ENCODE data around the gene PYHIN1. TPM values are rescaled to one million over a fixed set of nuclear protein-coding genes. Genes with fewer than 3 reads are reported as not detected.

The PYHIN1 gene
- total and polyA plus RNA-seq, 2 of the 4 experiments (the other 2 are of a cell fraction): not detected

- H3K56ac ChIP-seq (ENCODE audit: extremely low read depth, insufficient read depth, low read length): no peak overlapping the region
- no peak overlapping the region for H3K14ac ChIP-seq (replicated peaks; ENCODE audit: low read depth, low read length)
- no peak overlapping the region for H2AK5ac ChIP-seq (ENCODE audit: low read depth, low read length)
- peaks cover 25% of the 10 kb centered on the region for H3K36me3 ChIP-seq (ENCODE audit: control insufficient read depth, insufficient read depth, low read length)
- H3K4me2 ChIP-seq (ENCODE audit: low read depth, low read length): no peak overlapping the region
- in situ Hi-C loops (cut with MboI; ENCODE audit: low sequenced_read_pairs) (no loop called here), intact Hi-C loops (cut with micrococcal nuclease) (no loop called here), dilution Hi-C loops (cut with HindIII; ENCODE audit: low sequenced_read_pairs, unreplicated experiment) (no loop called here)
- no peak overlapping the region for H3K4ac ChIP-seq (ENCODE audit: low read depth, low read length)
- POLR2A ChIA-PET (ENCODE audit: unreplicated experiment): no interaction called here
- no peak for DNase-seq
- no peak overlapping the region for H2BK20ac ChIP-seq (ENCODE audit: low read depth, low read length)
- H3K4me3 ChIP-seq (ENCODE audit: insufficient read depth, low read depth, low read length): no peak overlapping the region
- H3K9me3 ChIP-seq (ENCODE audit: control insufficient read depth, insufficient read depth, low read length): no peaks in the 10 kb centered on the region
- peaks cover 5% of the 10 kb centered on the region; the same call in 1 of the 2 replicates for H3K9me1 ChIP-seq (ENCODE audit: insufficient read depth, low read length)
- ATAC-seq (ENCODE audit: low read depth): no peak
- H2BK120ac ChIP-seq (ENCODE audit: low read depth, low read length): no peak overlapping the region
- H3K27ac ChIP-seq (ENCODE audit: insufficient read depth, low read length): no peak overlapping the region
- TF ChIP-seq CHD1 (IDR thresholded peaks at IDR 0.05; ENCODE audit: low read depth, low read length) (no peak), SMC3 (IDR thresholded peaks at IDR 0.05; ENCODE audit: low read depth, low read length) (no peak), RAD21 (IDR thresholded peaks at IDR 0.05; ENCODE audit: low read length) (no peak), BHLHE40 (IDR thresholded peaks at IDR 0.05; ENCODE audit: low read depth, low read length) (no peak), RCOR1 (IDR thresholded peaks at IDR 0.05; ENCODE audit: insufficient replicate concordance, low read length) (no peak), USF2 (IDR thresholded peaks at IDR 0.05; ENCODE audit: low read depth, low read length) (no peak), CTCF (conservative IDR thresholded peaks at IDR 0.05; ENCODE audit: low read depth, low read length) (no peak), MAFK (IDR thresholded peaks at IDR 0.05; ENCODE audit: low read depth, low read length) (no peak), POLR2A (IDR thresholded peaks at IDR 0.05; ENCODE audit: low read depth, low read length) (no peak), FOS (IDR thresholded peaks at IDR 0.05; ENCODE audit: low read depth, low read length) (no peak), MXI1 (IDR thresholded peaks at IDR 0.05; ENCODE audit: borderline replicate concordance, low read depth, low read length) (no peak), ELK1 (IDR thresholded peaks at IDR 0.05; ENCODE audit: borderline replicate concordance, low read depth, low read length) (no peak), MAZ (IDR thresholded peaks at IDR 0.05; ENCODE audit: borderline replicate concordance, low read depth, low read length) (no peak), NFE2L2 (IDR thresholded peaks at IDR 0.05; ENCODE audit: low read depth, low read length) (no peak), RFX5 (IDR thresholded peaks at IDR 0.05; ENCODE audit: low read depth, low read length) (no peak), CEBPB (IDR thresholded peaks at IDR 0.05; ENCODE audit: low read depth, low read length) (no peak)
- no peak overlapping the region for H2BK15ac ChIP-seq (ENCODE audit: low read depth, low read length)
- H3K9ac ChIP-seq (ENCODE audit: low read depth, low read length): no peak overlapping the region
- H2AFZ ChIP-seq (replicated peaks; ENCODE audit: low read length, poor library complexity): no peak overlapping the region
- no peak overlapping the region for H4K8ac ChIP-seq (ENCODE audit: low read depth in 2 of 2, low read length in 2 of 2)
- H3K23ac ChIP-seq (ENCODE audit: low read depth, low read length): no peak overlapping the region
- no peak overlapping the region for H4K5ac ChIP-seq (ENCODE audit: low read depth, low read length)
- no peak overlapping the region for H4K91ac ChIP-seq (ENCODE audit: insufficient read depth, low read depth, low read length)
- CTCF ChIA-PET: no interaction called here
- H3K18ac ChIP-seq (ENCODE audit: low read depth, low read length): no peak overlapping the region
- H3K27me3 ChIP-seq (ENCODE audit: control insufficient read depth, insufficient read depth, low read length): no peaks in the 10 kb centered on the region
- no peak overlapping the region for H2AK9ac ChIP-seq (replicated peaks; ENCODE audit: low read depth, low read length, poor library complexity)
- no CpG with 5 or more reads among the region's 3 CpGs for WGBS, 2 experiments (ENCODE audit: extremely low coverage in 2 of 2, insufficient read length in 1 of 2)
- H4K20me1 ChIP-seq (ENCODE audit: insufficient read depth, low read length): no peaks in the 10 kb centered on the region
- no TSS peak for BruUV-seq (replicated peaks)
- H2BK5ac ChIP-seq (ENCODE audit: low read depth, low read length, poor library complexity, severe bottlenecking): no peak overlapping the region
- H3K79me1 ChIP-seq (ENCODE audit: low read depth in 1 of 2, low read length in 2 of 2): peaks cover 3 to 31% of the 10 kb centered on the region in 2 experiments
- H3K4me1 ChIP-seq (ENCODE audit: control insufficient read depth, insufficient read depth, low read length): peaks cover 7% of the 10 kb centered on the region; the same call in 1 of the 2 replicates
These were observed 82.7 kb downstream of the PYHIN1 start for GRCh38 chr1:159014003-159014571.
